NCI-H1105 (cell line): ENCODE measurements around the gene OR2T2.
"Not testable (repeated sequence)": the region's sequence is repeated elsewhere in the genome, so short reads cannot be mapped to it uniquely, and the experiment has no call there.

Experiments used
- DNase-seq: peaks from one replicate; lab custom pipeline; 2025; lab: John Stamatoyannopoulos, UW

OR2T2 gene

GRCh38 chr1:248450466-248451145 is 5.2 kb downstream of the OR2T2 start:
- not testable (repeated sequence) for DNase-seq

DNA sequence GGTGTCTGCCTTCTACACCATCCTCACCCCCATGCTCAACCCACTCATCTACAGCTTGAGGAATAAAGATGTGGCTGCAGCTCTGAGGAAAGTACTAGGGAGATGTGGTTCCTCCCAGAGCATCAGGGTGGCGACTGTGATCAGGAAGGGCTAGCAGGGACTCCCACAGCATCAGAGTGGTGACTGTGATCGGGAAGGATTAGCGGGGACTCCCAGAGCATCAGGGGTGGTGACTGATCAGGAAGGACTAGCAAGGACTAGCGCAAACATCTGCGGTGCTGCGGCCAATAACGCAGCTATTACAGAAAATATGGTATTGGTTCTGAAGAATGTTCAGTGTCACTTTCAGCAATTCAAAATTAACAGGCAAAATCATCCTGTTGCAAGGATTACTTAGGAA is 8.2 kb downstream of the OR2T2 start:
- DNase-seq: not testable (repeated sequence)

DNA sequence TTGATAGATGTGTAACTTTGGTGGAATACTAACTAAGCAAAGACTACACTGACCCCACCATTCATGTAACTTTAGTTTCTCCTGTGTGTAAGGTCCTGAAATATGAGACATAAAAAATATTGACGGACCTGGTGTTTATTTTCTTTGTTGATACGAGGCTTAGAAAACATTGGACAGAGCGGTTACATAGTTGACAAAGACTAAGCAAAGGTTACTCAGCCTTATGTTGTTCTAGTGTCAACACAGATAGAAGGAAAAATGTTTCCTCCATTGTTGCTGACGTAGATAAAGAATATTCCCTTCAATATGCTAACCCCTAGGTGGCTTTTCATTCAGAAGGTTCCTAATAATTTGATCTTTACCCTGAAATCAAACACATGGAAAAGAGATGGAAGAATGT is 9.6 kb downstream of the OR2T2 start:
- DNase-seq: not testable (repeated sequence)

DNA sequence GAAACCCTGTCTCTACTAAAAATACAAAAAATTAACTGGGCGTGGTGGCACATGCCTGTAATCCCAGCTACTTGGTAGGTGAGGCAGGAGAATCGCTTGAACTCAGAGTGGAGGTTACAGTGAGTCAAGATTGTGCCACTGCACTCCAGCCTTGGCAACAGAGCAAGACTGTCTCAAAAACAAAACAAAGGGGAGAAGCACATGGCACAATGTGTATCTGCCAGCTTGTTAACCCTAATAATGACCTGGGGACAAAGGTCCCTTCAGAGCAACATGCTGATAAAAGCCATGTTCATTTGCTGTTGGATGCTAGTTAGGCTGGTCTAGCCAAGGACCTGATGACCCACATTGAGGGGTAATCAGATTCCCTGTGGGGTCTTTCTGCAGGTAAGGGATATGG is 11.2 kb downstream of the OR2T2 start:
- not testable (repeated sequence) for DNase-seq

- not testable (repeated sequence) for DNase-seq
Measured at GRCh38 chr1:248459117-248459516, 13.7 kb downstream of the OR2T2 start.

- DNase-seq: no peak
Measured at GRCh38 chr1:248471154-248471553, 25.7 kb downstream of the OR2T2 start.

DNA sequence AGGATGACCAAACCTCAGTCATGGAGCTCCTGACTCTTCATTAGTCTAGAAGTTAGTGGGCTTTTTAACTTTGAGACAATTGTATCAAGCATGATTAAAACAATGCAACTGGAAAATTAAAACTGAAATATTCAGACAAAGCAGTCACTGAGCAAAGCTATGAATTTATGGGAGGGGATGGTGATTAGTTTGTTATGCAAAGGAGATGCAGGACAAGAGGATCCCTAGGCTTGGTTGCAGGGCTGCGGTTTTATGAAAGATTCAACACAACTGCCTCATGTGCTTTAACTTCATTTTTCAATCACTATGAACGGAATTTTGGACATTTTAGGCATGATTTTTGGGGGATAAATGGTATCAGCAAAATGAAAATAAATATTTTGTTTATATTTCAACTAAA is 26.7 kb downstream of the OR2T2 start:
- DNase-seq: not testable (repeated sequence)

DNA sequence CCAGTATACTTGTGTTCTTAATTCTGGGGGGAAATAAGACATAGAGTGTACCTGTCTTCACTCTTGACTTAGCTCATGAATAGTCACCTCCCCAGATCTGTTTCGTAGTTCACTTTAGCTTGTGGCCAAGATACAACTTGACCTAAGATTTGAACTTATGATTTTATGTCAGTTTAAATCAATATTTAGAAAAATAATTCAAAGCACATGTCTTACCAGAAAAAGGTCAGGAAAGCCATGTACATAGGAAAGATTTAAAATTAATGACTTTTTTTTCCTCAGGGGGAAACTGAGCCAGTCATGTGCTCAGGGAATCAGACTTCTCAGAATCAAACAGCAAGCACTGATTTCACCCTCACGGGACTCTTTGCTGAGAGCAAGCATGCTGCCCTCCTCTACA is 27.6 kb downstream of the OR2T2 start, which contains the start of gene OR2T3:
Gene OR2T3 (plus strand): TSS at position 301 of the 400 bp plus-strand sequence. CDS start 0 bp downstream, at position 301.
- not testable (repeated sequence) for DNase-seq

DNA sequence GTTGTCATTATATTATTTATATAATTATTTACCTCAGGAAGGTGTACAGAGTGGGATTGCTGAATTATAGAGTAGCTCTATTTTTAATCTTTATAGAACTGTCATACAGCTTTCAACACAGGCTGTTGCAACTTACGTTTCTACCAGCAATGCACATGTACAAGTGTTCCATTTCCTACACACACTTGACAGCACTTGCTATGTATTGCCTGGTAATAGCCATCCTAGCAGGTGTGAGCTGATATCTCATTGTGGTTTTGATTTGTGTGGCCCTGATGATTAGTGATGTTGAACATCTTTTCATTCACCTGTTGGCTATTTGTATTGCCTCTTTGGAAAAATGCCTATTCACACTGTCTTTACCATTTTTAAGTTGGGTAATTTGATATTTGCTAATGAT is 30.2 kb downstream of the OR2T2 start:
- DNase-seq: not testable (repeated sequence)

GRCh38 chr1:248481686-248482579 is 36.5 kb downstream of the OR2T2 start:
- not testable (repeated sequence) for DNase-seq

GRCh38 chr1:248488289-248488688 is 42.9 kb downstream of the OR2T2 start, which contains the start of gene OR2T5:
Gene OR2T5 (plus strand): TSS chr1:248488589. CDS start chr1:248488589, 0 bp downstream.
- DNase-seq: not testable (repeated sequence)

- not testable (repeated sequence) for DNase-seq
Measured at GRCh38 chr1:248496661-248497060, 51.2 kb downstream of the OR2T2 start.

- not testable (repeated sequence) for DNase-seq
Measured at GRCh38 chr1:248500305-248501035, 55.0 kb downstream of the OR2T2 start.
